Type B pancreatic cell (in vitro differentiated cells): ENCODE results near the gene CLTRN. TPM values are rescaled to one million over a fixed set of nuclear protein-coding genes. Genes with fewer than 3 reads are reported as not detected.

Experiments used
- DNase-seq: peaks from one replicate; pipeline ENCODE4 v3.0.0; 2021; ENCODE audit warnings: mixed read lengths; ENCODE audit not compliant: unreplicated experiment; ENCODE audit errors: extremely low spot score
- H3K27ac Mint-ChIP-seq: 2 replicates; pipeline ENCODE4 v1.8.0; 2021; ENCODE audit warnings: mild to moderate bottlenecking, mixed read lengths
- H3K27me3 Mint-ChIP-seq: 2 replicates; pipeline ENCODE4 v1.8.0; 2021; ENCODE audit warnings: mixed read lengths
- H3K36me3 Mint-ChIP-seq: 2 replicates; pipeline ENCODE4 v1.8.0; 2021; ENCODE audit warnings: mixed read lengths
- H3K4me1 Mint-ChIP-seq: one replicate; pipeline ENCODE4 v1.8.0; 2021; ENCODE audit warnings: mixed read lengths; ENCODE audit not compliant: unreplicated experiment
- H3K4me3 Mint-ChIP-seq: 2 replicates; pipeline ENCODE4 v1.8.0; 2021; ENCODE audit warnings: mild to moderate bottlenecking, mixed read lengths
- H3K9me3 Mint-ChIP-seq: 2 replicates; pipeline ENCODE4 v1.8.0; 2021; ENCODE audit warnings: mixed read lengths
- CTCF ChIP-seq: fragments of 200-600 bp; sonication (generic); conservative IDR thresholded peaks from 2 replicates; pipeline ENCODE4 v1.5.0; 2021; ENCODE audit warnings: antibody characterized with exemption, mild to moderate bottlenecking
- total RNA-seq: library from RNA; stranded (reverse); gene quantifications from 2 replicates; pipeline ENCODE4 v1.2.1, GENCODE V29; 2021; ENCODE audit warnings: low replicate concordance

Gene CLTRN
- total RNA-seq, 1 donor from 2014 or later, result 1.6 TPM

- no peak for DNase-seq
- Mint-ChIP-seq H3K4me3 (no peak overlapping the region), H3K27me3 (no peaks in the 10 kb centered on the region), H3K27ac (no peak overlapping the region), H3K36me3 (no peaks in the 10 kb centered on the region), H3K9me3 (no peaks in the 10 kb centered on the region), H3K4me1 (no peaks in the 10 kb centered on the region)
- TF ChIP-seq CTCF, result no peak
These were observed 41.6 kb downstream of the CLTRN start for GRCh38 chrX:15623054-15623453.

GRCh38 chrX:15619053-15619755, 45.4 kb downstream of the CLTRN start:
- no peaks in the 10 kb centered on the region for H3K36me3 Mint-ChIP-seq
- no peak for DNase-seq
- TF ChIP-seq CTCF, result no peak
- no peaks in the 10 kb centered on the region for H3K27me3 Mint-ChIP-seq
- no peaks in the 10 kb centered on the region for H3K4me1 Mint-ChIP-seq
- H3K4me3 Mint-ChIP-seq, result no peak overlapping the region
- peak overlapping the region; percentile 77 for H3K27ac Mint-ChIP-seq
- H3K9me3 Mint-ChIP-seq, result no peaks in the 10 kb centered on the region

- no peak overlapping the region for H3K27ac Mint-ChIP-seq
- no peak overlapping the region for H3K4me3 Mint-ChIP-seq
- no peak for TF ChIP-seq CTCF
- no peaks in the 10 kb centered on the region for H3K9me3 Mint-ChIP-seq
- no peaks in the 10 kb centered on the region for H3K36me3 Mint-ChIP-seq
- no peak for DNase-seq
- no peaks in the 10 kb centered on the region for H3K27me3 Mint-ChIP-seq
- no peaks in the 10 kb centered on the region for H3K4me1 Mint-ChIP-seq
These were observed 47.5 kb downstream of the CLTRN start for GRCh38 chrX:15617111-15617510.

- Mint-ChIP-seq H3K4me3 (no peak overlapping the region), H3K27ac (no peak overlapping the region), H3K36me3 (no peaks in the 10 kb centered on the region), H3K4me1 (no peaks in the 10 kb centered on the region), H3K27me3 (no peaks in the 10 kb centered on the region), H3K9me3 (no peaks in the 10 kb centered on the region)
- no peak for TF ChIP-seq CTCF
- DNase-seq, result no peak
These were observed 48.1 kb downstream of the CLTRN start for GRCh38 chrX:15616531-15616930.

GRCh38 chrX:15607067-15607466, 57.5 kb downstream of the CLTRN start:
- Mint-ChIP-seq H3K4me1 (peaks cover 14% of the 10 kb centered on the region), H3K27ac (peak overlapping the region; percentile 76), H3K27me3 (no peaks in the 10 kb centered on the region), H3K36me3 (no peaks in the 10 kb centered on the region), H3K9me3 (no peaks in the 10 kb centered on the region), H3K4me3 (no peak overlapping the region)
- no peak for DNase-seq
- no peak for TF ChIP-seq CTCF
